ENCODE data around the gene WIPF1.

The WIPF1 gene

GRCh38 chr2:174585146-174585545 is 12.5 kb downstream of the WIPF1 start:
- Histone ChIP-seq H3K4me1 (ENCODE audit: insufficient read depth, insufficient read length) (peaks cover 9% of the 10 kb centered on the region), H3K4me3 (ENCODE audit: insufficient read length, low read depth) (no peak overlapping the region), H3K9ac (ENCODE audit: insufficient read length, low read depth) (no peak overlapping the region), H3K36me3 (ENCODE audit: insufficient read depth, insufficient read length, low read length) (peaks cover 13% of the 10 kb centered on the region), H3K27me3 (ENCODE audit: insufficient read depth, insufficient read length) (no peaks in the 10 kb centered on the region), H3K9me3 (ENCODE audit: insufficient read depth, low read length) (no peaks in the 10 kb centered on the region)
- DNase-seq (ENCODE audit: low read depth, low spot score), result no peak
- TF ChIP-seq ZNF274 (IDR thresholded peaks at IDR 0.05; ENCODE audit: low read depth, low read length) (no peak), YY1 (IDR thresholded peaks at IDR 0.05; ENCODE audit: insufficient read depth, insufficient read length) (no peak), SUZ12 (IDR thresholded peaks at IDR 0.05; ENCODE audit: extremely low read depth, insufficient read depth, insufficient read length) (no peak)

- H3K9me3 ChIP-seq (ENCODE audit: insufficient read depth, low read length), result no peaks in the 10 kb centered on the region
- H3K36me3 ChIP-seq (ENCODE audit: insufficient read depth, insufficient read length, low read length), result peaks cover 13% of the 10 kb centered on the region
- no peak overlapping the region for H3K4me3 ChIP-seq (ENCODE audit: insufficient read length, low read depth)
- peaks cover 9% of the 10 kb centered on the region for H3K4me1 ChIP-seq (ENCODE audit: insufficient read depth, insufficient read length)
- H3K9ac ChIP-seq (ENCODE audit: insufficient read length, low read depth), result no peak overlapping the region
- no peak for TF ChIP-seq YY1 (IDR thresholded peaks at IDR 0.05; ENCODE audit: insufficient read depth, insufficient read length)
- TF ChIP-seq ZNF274 (IDR thresholded peaks at IDR 0.05; ENCODE audit: low read depth, low read length), result no peak
- TF ChIP-seq SUZ12 (IDR thresholded peaks at IDR 0.05; ENCODE audit: extremely low read depth, insufficient read depth, insufficient read length), result no peak
- no peaks in the 10 kb centered on the region for H3K27me3 ChIP-seq (ENCODE audit: insufficient read depth, insufficient read length)
- no peak for DNase-seq (ENCODE audit: low read depth, low spot score)
Observed at GRCh38 chr2:174581491-174581890, 16.1 kb downstream of the WIPF1 start.

DNA sequence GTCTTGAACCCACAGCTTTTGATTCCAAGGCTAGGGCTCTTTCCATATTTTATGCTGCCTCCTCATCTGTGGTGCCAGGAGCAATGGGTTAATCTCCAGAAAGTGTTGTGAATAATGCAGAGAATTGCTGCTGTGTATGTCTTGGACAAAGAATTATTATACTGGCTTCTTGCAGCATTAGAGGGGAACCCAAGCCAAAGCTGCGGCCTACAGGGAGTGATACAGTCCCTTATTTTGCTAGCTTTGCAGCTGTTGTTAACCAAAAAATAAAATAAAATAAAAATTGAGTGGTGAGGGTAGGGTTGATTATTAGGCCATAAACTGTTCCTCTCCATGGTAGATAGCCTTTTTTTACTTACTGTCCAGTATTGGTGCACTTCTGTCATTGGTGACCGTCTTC is 16.7 kb downstream of the WIPF1 start:
- no peak for DNase-seq (ENCODE audit: low read depth, low spot score)
- peaks cover 13% of the 10 kb centered on the region for H3K36me3 ChIP-seq (ENCODE audit: insufficient read depth, insufficient read length, low read length)
- H3K4me3 ChIP-seq (ENCODE audit: insufficient read length, low read depth), result no peak overlapping the region
- H3K9ac ChIP-seq (ENCODE audit: insufficient read length, low read depth), result no peak overlapping the region
- no peak for TF ChIP-seq SUZ12 (IDR thresholded peaks at IDR 0.05; ENCODE audit: extremely low read depth, insufficient read depth, insufficient read length)
- no peak for TF ChIP-seq YY1 (IDR thresholded peaks at IDR 0.05; ENCODE audit: insufficient read depth, insufficient read length)
- TF ChIP-seq ZNF274 (IDR thresholded peaks at IDR 0.05; ENCODE audit: low read depth, low read length), result no peak
- H3K27me3 ChIP-seq (ENCODE audit: insufficient read depth, insufficient read length), result no peaks in the 10 kb centered on the region
- H3K4me1 ChIP-seq (ENCODE audit: insufficient read depth, insufficient read length), result peaks cover 7% of the 10 kb centered on the region
- no peaks in the 10 kb centered on the region for H3K9me3 ChIP-seq (ENCODE audit: insufficient read depth, low read length)

DNA sequence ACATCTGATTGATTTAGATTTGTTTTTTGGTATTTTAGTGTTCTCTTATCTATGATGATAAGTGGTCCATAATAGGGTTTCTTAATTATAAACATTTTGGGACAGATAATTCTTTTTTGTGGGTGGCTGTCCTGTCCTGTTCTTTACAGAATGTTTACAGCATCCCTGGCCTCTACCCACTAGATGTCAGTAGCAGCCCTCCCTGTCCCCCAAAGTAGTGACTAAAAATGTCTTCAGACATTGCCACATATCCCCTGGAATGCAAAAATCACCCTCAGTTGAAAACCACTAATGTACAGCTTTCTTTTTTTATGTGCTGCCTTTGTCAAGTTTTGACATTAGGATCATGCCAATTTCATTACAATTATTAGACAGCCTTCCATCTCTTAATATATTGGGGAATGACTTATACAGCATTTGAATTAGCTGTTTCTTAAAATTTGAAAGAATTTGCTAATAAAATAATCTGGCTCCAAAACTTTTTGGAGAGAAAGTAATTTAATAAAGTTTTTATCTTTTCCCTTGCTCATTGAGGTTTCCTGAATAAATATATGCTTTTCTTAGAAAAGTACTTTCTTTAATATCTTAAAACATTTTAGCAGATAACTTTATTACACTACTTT is 19.5 kb downstream of the WIPF1 start:
- H3K27me3 ChIP-seq (ENCODE audit: insufficient read depth, insufficient read length), result no peaks in the 10 kb centered on the region
- no peaks in the 10 kb centered on the region for H3K9me3 ChIP-seq (ENCODE audit: insufficient read depth, low read length)
- no peaks in the 10 kb centered on the region for H3K4me1 ChIP-seq (ENCODE audit: insufficient read depth, insufficient read length)
- no peak overlapping the region for H3K4me3 ChIP-seq (ENCODE audit: insufficient read length, low read depth)
- peaks cover 17% of the 10 kb centered on the region for H3K36me3 ChIP-seq (ENCODE audit: insufficient read depth, insufficient read length, low read length)
- TF ChIP-seq SUZ12 (IDR thresholded peaks at IDR 0.05; ENCODE audit: extremely low read depth, insufficient read depth, insufficient read length) (no peak), YY1 (IDR thresholded peaks at IDR 0.05; ENCODE audit: insufficient read depth, insufficient read length) (no peak), ZNF274 (IDR thresholded peaks at IDR 0.05; ENCODE audit: low read depth, low read length) (no peak)
- no peak overlapping the region for H3K9ac ChIP-seq (ENCODE audit: insufficient read length, low read depth)
- no peak for DNase-seq (ENCODE audit: low read depth, low spot score)

DNA sequence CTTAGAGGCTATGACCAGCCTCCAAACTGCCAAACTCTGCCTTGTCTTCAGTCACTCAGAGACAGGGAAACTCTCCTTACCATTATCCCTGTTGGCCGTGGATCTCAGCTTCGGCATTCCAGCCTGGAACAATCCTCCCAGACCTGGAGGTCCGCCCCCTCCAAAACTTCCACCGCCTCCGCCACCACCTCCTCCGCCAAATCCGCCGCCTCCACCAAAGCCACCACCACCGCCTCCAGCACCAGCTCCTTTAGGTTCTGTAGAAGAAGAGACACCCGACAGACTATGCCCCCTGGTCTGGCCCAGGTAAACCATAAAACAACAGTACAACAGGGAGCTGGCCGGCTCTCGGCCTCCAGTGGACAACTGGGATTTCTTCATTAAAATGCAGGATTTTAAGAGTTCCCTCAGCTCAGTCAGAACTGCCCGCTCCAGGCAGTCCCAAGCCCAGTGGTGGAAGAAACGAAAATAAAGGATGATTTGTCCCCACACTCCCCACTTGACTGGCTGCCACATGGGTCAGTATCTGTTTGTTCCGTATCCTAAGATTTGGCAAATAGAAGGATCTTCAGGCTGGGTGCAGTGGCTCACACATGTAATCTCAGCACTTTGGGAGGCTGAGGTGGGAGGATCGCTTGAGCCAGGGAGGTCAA is 22.4 kb downstream of the WIPF1 start:
- Histone ChIP-seq H3K9ac (ENCODE audit: insufficient read length, low read depth) (no peak overlapping the region), H3K4me1 (ENCODE audit: insufficient read depth, insufficient read length) (no peaks in the 10 kb centered on the region), H3K9me3 (ENCODE audit: insufficient read depth, low read length) (no peaks in the 10 kb centered on the region), H3K27me3 (ENCODE audit: insufficient read depth, insufficient read length) (no peaks in the 10 kb centered on the region), H3K36me3 (ENCODE audit: insufficient read depth, insufficient read length, low read length) (peaks cover 27% of the 10 kb centered on the region), H3K4me3 (ENCODE audit: insufficient read length, low read depth) (no peak overlapping the region)
- no peak for DNase-seq (ENCODE audit: low read depth, low spot score)
- no peak for TF ChIP-seq YY1 (IDR thresholded peaks at IDR 0.05; ENCODE audit: insufficient read depth, insufficient read length)

DNA sequence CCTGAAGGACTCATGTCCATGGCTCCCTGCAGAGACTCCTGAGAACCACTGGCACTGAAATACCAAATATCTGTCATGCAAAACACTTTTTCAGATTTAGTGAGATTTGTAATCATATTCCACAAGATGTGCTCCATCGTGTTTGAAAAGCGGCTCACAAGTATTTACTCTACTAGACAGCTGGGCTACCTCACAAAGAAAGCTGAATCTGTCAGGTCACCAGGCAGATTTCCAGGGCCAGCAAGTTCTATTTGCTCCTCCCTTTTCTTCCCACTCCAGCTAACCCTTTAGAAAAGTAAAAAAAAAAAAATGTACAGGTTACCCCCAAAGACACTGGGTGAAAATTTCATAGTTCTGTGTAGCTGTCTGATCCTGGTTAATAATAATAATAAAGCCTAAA is 22.9 kb downstream of the WIPF1 start:
- no peak for DNase-seq (ENCODE audit: low read depth, low spot score)
- Histone ChIP-seq H3K36me3 (ENCODE audit: insufficient read depth, insufficient read length, low read length) (peaks cover 25% of the 10 kb centered on the region), H3K4me3 (ENCODE audit: insufficient read length, low read depth) (no peak overlapping the region), H3K4me1 (ENCODE audit: insufficient read depth, insufficient read length) (no peaks in the 10 kb centered on the region), H3K27me3 (ENCODE audit: insufficient read depth, insufficient read length) (no peaks in the 10 kb centered on the region), H3K9me3 (ENCODE audit: insufficient read depth, low read length) (no peaks in the 10 kb centered on the region), H3K9ac (ENCODE audit: insufficient read length, low read depth) (no peak overlapping the region)
- TF ChIP-seq YY1 (IDR thresholded peaks at IDR 0.05; ENCODE audit: insufficient read depth, insufficient read length), result no peak
- no peak for TF ChIP-seq ZNF274 (IDR thresholded peaks at IDR 0.05; ENCODE audit: low read depth, low read length)
- TF ChIP-seq SUZ12 (IDR thresholded peaks at IDR 0.05; ENCODE audit: extremely low read depth, insufficient read depth, insufficient read length), result no peak

GRCh38 chr2:174573621-174574081 is 24.0 kb downstream of the WIPF1 start:
- Histone ChIP-seq H3K9me3 (ENCODE audit: insufficient read depth, low read length) (no peaks in the 10 kb centered on the region), H3K27me3 (ENCODE audit: insufficient read depth, insufficient read length) (no peaks in the 10 kb centered on the region), H3K9ac (ENCODE audit: insufficient read length, low read depth) (no peak overlapping the region), H3K4me1 (ENCODE audit: insufficient read depth, insufficient read length) (no peaks in the 10 kb centered on the region), H3K36me3 (ENCODE audit: insufficient read depth, insufficient read length, low read length) (peaks cover 25% of the 10 kb centered on the region), H3K4me3 (ENCODE audit: insufficient read length, low read depth) (no peak overlapping the region)
- no peak for DNase-seq (ENCODE audit: low read depth, low spot score)
- TF ChIP-seq YY1 (IDR thresholded peaks at IDR 0.05; ENCODE audit: insufficient read depth, insufficient read length), result no peak
- TF ChIP-seq ZNF274 (IDR thresholded peaks at IDR 0.05; ENCODE audit: low read depth, low read length), result no peak
- TF ChIP-seq SUZ12 (IDR thresholded peaks at IDR 0.05; ENCODE audit: extremely low read depth, insufficient read depth, insufficient read length), result no peak

All from NT2/D1 (cell line).